ENCODE results near the gene WFDC10B.
"Not testable (repeated sequence)": the region's sequence is repeated elsewhere in the genome, so short reads cannot be mapped to it uniquely, and the experiment has no call there.

WFDC10B gene

DNA sequence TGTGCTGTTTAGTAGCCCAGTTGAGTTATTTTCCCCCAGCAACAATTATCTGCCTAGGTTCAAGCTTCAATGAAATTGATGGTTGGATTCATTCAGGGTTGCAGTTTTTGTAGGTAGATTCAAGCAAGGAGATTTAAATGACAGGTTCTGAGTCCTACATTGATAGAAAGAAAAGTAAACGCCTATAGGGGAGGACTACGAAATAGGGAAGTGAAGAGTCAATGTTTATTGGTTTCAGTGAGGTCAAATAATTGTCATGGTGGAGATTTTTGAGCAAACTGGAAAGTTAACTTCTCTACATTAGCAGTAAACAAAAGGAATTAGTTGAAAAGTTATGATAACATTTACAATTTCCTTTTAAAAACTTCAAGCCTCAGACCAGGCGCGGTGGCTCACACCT, 3.7 kb downstream of the WFDC10B start:
- Histone ChIP-seq H3K4me2 (no peak overlapping the region), H2AFZ (ENCODE audit: low read depth) (no peak overlapping the region), H3K27ac (no peak overlapping the region), H4K20me1 (ENCODE audit: insufficient read depth) (no peaks in the 10 kb centered on the region), H3K4me1 (ENCODE audit: low read depth, poor library complexity, severe bottlenecking) (peaks cover 16% of the 10 kb centered on the region), H3K79me2 (ENCODE audit: insufficient read depth, low read depth) (no peaks in the 10 kb centered on the region), H3K9ac (no peak overlapping the region), H3K36me3 (ENCODE audit: insufficient read depth) (no peaks in the 10 kb centered on the region), H3K4me3 (IDR thresholded peaks at IDR 0.05; ENCODE audit: insufficient read depth, low read depth, low read length) (no peak overlapping the region), H3K27me3 (ENCODE audit: insufficient read depth, low read depth) (no peaks in the 10 kb centered on the region)
- TF ChIP-seq, protein P1, sequence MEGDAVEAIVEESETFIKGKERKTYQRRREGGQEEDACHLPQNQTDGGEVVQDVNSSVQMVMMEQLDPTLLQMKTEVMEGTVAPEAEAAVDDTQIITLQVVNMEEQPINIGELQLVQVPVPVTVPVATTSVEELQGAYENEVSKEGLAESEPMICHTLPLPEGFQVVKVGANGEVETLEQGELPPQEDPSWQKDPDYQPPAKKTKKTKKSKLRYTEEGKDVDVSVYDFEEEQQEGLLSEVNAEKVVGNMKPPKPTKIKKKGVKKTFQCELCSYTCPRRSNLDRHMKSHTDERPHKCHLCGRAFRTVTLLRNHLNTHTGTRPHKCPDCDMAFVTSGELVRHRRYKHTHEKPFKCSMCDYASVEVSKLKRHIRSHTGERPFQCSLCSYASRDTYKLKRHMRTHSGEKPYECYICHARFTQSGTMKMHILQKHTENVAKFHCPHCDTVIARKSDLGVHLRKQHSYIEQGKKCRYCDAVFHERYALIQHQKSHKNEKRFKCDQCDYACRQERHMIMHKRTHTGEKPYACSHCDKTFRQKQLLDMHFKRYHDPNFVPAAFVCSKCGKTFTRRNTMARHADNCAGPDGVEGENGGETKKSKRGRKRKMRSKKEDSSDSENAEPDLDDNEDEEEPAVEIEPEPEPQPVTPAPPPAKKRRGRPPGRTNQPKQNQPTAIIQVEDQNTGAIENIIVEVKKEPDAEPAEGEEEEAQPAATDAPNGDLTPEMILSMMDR (conservative IDR thresholded peaks at IDR 0.05; ENCODE audit: low read depth, low read length), result no peak

- Histone ChIP-seq H3K27ac (no peak overlapping the region), H3K79me2 (ENCODE audit: insufficient read depth, low read depth) (no peaks in the 10 kb centered on the region), H2AFZ (ENCODE audit: low read depth) (no peak overlapping the region), H4K20me1 (ENCODE audit: insufficient read depth) (no peaks in the 10 kb centered on the region), H3K36me3 (ENCODE audit: insufficient read depth) (no peaks in the 10 kb centered on the region), H3K4me2 (no peak overlapping the region), H3K9ac (no peak overlapping the region), H3K4me3 (IDR thresholded peaks at IDR 0.05; ENCODE audit: insufficient read depth, low read depth, low read length) (no peak overlapping the region), H3K4me1 (ENCODE audit: low read depth, poor library complexity, severe bottlenecking) (no peaks in the 10 kb centered on the region), H3K27me3 (ENCODE audit: insufficient read depth, low read depth) (no peaks in the 10 kb centered on the region)
- TF ChIP-seq, protein P1 (conservative IDR thresholded peaks at IDR 0.05; ENCODE audit: low read depth, low read length), result no peak
Measured at GRCh38 chr20:45695496-45695895, 9.3 kb downstream of the WFDC10B start.

DNA sequence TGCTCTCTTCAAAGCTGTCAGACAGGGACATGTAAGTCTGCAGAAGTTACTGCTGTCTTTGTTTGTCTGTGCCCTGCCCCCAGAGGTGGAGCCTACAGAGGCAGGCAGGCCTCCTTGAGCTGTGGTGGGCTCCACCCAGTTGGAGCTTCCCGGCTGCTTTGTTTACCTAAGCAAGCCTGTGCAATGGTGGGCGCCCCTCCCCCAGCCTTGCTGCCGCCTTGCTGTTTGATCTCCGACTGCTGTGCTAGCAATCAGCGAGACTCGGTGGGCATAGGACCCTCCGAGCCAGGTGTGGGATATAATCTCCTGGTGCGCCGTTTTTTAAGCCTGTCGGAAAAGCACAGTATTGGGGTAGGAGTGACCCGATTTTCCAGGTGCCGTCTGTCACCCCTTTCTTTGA, 11.5 kb downstream of the WFDC10B start:
- H3K36me3 ChIP-seq (ENCODE audit: insufficient read depth); H3K4me2 ChIP-seq; H3K4me3 ChIP-seq (IDR thresholded peaks at IDR 0.05; ENCODE audit: insufficient read depth, low read depth, low read length); H3K27ac ChIP-seq; H3K79me2 ChIP-seq (ENCODE audit: insufficient read depth, low read depth); H3K9ac ChIP-seq; H3K4me1 ChIP-seq (ENCODE audit: low read depth, poor library complexity, severe bottlenecking); H3K27me3 ChIP-seq (ENCODE audit: insufficient read depth, low read depth); H2AFZ ChIP-seq (ENCODE audit: low read depth); H4K20me1 ChIP-seq (ENCODE audit: insufficient read depth): not testable (repeated sequence)

DNA sequence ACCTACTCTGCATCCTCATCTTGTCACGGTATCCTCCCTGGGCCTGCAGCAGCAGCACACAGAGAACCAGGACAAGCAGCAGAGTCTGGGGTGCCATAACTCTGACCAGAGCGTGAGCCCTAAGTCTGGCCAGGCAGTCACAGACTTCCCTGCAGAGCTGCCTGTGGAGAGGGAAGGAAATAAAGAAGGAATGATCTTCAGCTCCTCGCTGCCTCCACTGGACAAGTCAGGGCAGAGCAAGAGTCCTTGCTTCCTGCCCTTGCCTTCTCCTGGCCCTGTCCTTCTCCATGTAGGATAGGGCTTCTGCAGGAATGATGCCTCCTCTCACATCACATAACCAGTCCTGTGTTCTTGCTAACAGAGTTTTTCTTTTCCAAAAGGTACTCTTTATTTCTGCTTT, 18.9 kb downstream of the WFDC10B start:
- no peaks in the 10 kb centered on the region for H3K27me3 ChIP-seq (ENCODE audit: insufficient read depth, low read depth)
- no peaks in the 10 kb centered on the region for H3K4me1 ChIP-seq (ENCODE audit: low read depth, poor library complexity, severe bottlenecking)
- no peak overlapping the region for H3K27ac ChIP-seq
- TF ChIP-seq, protein P1 (conservative IDR thresholded peaks at IDR 0.05; ENCODE audit: low read depth, low read length), result no peak
- H3K4me3 ChIP-seq (IDR thresholded peaks at IDR 0.05; ENCODE audit: insufficient read depth, low read depth, low read length), result no peak overlapping the region
- no peak overlapping the region for H3K9ac ChIP-seq
- no peaks in the 10 kb centered on the region for H3K79me2 ChIP-seq (ENCODE audit: insufficient read depth, low read depth)
- no peak overlapping the region for H2AFZ ChIP-seq (ENCODE audit: low read depth)
- H4K20me1 ChIP-seq (ENCODE audit: insufficient read depth), result no peaks in the 10 kb centered on the region
- no peak overlapping the region for H3K4me2 ChIP-seq
- no peaks in the 10 kb centered on the region for H3K36me3 ChIP-seq (ENCODE audit: insufficient read depth)

DNA sequence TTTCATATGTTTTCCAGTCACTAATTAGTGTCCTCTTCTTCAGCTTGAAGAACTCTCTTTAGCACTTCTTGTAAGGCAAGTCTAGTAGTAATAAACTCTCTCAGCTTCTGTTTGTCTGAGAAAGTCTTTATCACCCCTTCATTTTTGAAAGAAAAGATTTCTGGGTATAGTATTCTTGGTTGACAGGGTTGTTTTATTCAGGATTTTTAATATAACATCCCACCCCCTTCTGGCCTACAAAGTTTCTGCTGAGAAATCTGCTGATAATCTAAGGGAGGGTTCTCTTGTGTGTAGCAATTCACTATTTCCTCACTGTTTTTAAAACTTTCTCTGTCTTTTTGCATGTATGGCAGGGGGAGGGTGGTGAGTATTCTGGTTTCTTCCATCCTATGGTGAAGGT, 25.2 kb downstream of the WFDC10B start:
- Histone ChIP-seq H3K4me3 (IDR thresholded peaks at IDR 0.05; ENCODE audit: insufficient read depth, low read depth, low read length) (no peak overlapping the region), H3K27me3 (ENCODE audit: insufficient read depth, low read depth) (no peaks in the 10 kb centered on the region), H3K27ac (no peak overlapping the region), H3K79me2 (ENCODE audit: insufficient read depth, low read depth) (no peaks in the 10 kb centered on the region), H4K20me1 (ENCODE audit: insufficient read depth) (no peaks in the 10 kb centered on the region), H3K9ac (no peak overlapping the region), H3K36me3 (ENCODE audit: insufficient read depth) (no peaks in the 10 kb centered on the region), H3K4me1 (ENCODE audit: low read depth, poor library complexity, severe bottlenecking) (no peaks in the 10 kb centered on the region), H3K4me2 (no peak overlapping the region), H2AFZ (ENCODE audit: low read depth) (no peak overlapping the region)
- TF ChIP-seq, protein P1 (conservative IDR thresholded peaks at IDR 0.05; ENCODE audit: low read depth, low read length), result no peak

Data from KMS-11 (cell line).